Heart left ventricle (tissue), 16 donors: ENCODE measurements around the gene CARHSP1. TPM values are rescaled to one million over a fixed set of nuclear protein-coding genes. Genes with fewer than 3 reads are reported as not detected.

Experiments used
- ATAC-seq, 4 donors: fragments of 200-7000 bp; cut with Tn5 transposase; one replicate each; pipeline ENCODE4 v1.9.1; 2020 to 2022; ENCODE audit warnings: moderate library complexity in 4 of 4, mild to moderate bottlenecking in 3 of 4, moderate number of reproducible peaks in 1 of 4
- DNase-seq, 5 donors: peaks; one replicate each; pipeline ENCODE4 v3.0.0-alpha.2; 2020
- H3K27ac ChIP-seq, 12 donors: fragments of 200-600 bp; sonication (generic) in 4 of 12; one replicate each; pipeline versions ENCODE4 v1.5.0 to v1.8.0; 2016 to 2022; ENCODE audit warnings: mild to moderate bottlenecking in 2 of 12
- H3K27me3 ChIP-seq, 9 donors: fragments of 200-600 bp; sonication (generic) in 2 of 9; one replicate each; pipeline versions ENCODE4 v1.5.1 to v1.8.0; 2016 to 2022; ENCODE audit warnings: mild to moderate bottlenecking in 3 of 9
- H3K36me3 ChIP-seq, 9 donors: fragments of 200-600 bp; sonication (generic) in 2 of 9; one replicate each; pipeline versions ENCODE4 v1.5.0 to v1.8.0; 2018 to 2022; ENCODE audit warnings: mild to moderate bottlenecking in 2 of 9
- H3K4me1 ChIP-seq, 12 donors: fragments of 200-600 bp; sonication (generic) in 4 of 12; one replicate each; pipeline versions ENCODE4 v1.5.0 to v1.8.0; 2016 to 2022; ENCODE audit warnings: mild to moderate bottlenecking in 3 of 12
- H3K4me3 ChIP-seq, 12 donors: fragments of 200-600 bp; sonication (generic) in 4 of 12; one replicate each; pipeline versions ENCODE4 v1.5.0 to v1.8.0; 2017 to 2022; ENCODE audit warnings: mild to moderate bottlenecking in 9 of 12, moderate library complexity in 4 of 12
- H3K9me3 ChIP-seq, 12 donors: fragments of 200-600 bp; sonication (generic) in 4 of 12; one replicate each; pipeline versions ENCODE4 v1.5.0 to v1.8.0; 2016 to 2022; ENCODE audit warnings: mild to moderate bottlenecking in 1 of 12
- CTCF ChIP-seq, 12 donors: fragments of 200-600 bp; sonication (generic) in 4 of 12; IDR thresholded peaks; one replicate each; pipeline versions ENCODE4 v1.5.0 to v1.8.0; 2018 to 2022; ENCODE audit warnings: antibody characterized with exemption in 12 of 12, mild to moderate bottlenecking in 5 of 12
- POLR2A ChIP-seq, 2 donors: fragments of 450-650 bp; IDR thresholded peaks; one replicate each; pipeline ENCODE4 v1.6.1; 2017; ENCODE audit warnings: antibody characterized with exemption in 2 of 2, mild to moderate bottlenecking in 2 of 2, moderate library complexity in 2 of 2
- WGBS, 4 donors: extraction: QIAGEN DNeasy Blood & Tissue Kit in 2 of 4; methylation state at CpG; one replicate each; pipeline versions ENCODE4 v1.1.5 to v1.1.7; 2013 to 2018; 5-methylcytosine and 5-hydroxymethylcytosine counted together
- intact Hi-C, 10 donors: fragments of 100-400 bp; cut with DNase I; formaldehyde crosslinking; loops; one replicate each; pipeline versions ENCODE4 v1.11.1 to v1.14.2; 2022
- polyA plus RNA-seq, 2 donors: library from polyadenylated mRNA; stranded (reverse); fragments of 200-250 nt; gene quantifications; one replicate each; pipeline ENCODE4 v1.2.3, GENCODE V29; 2013
- total RNA-seq, 9 donors: library from RNA; depleted of rRNA in 2 of 9; stranded (reverse); fragments of >200 nt in 2 of 9; fragmentation: NEBNext Ultra II Directional in 3 of 9; extraction: Animal tissue kit (Norgen Biotek cat#: 25700) in 3 of 9; gene quantifications; one replicate each; pipeline versions ENCODE4 v1.1.0 to v1.2.4, GENCODE V29; 2016 to 2023
- donor health status: ischemic (EF 13 %, LVEDD 7.1; RV severe dilation, severe dysfunction).
- donor health status: healthy with polysubstance abuse.
- donor health status: DM: no; HTN: yes; CAD: no.
- donor health status: DM: no; HTN: no; CAD: no.
- donor health status: ischemic (EF 25% LVEDD 6.9; RV normal size, moderate dysfunction).
- donor health status: ischemic (EF 25% LVEDD 5.7; RV mildly dilated, moderate dysfunction).
- donor health status: healthy.
- donor health status: DM: yes; HTN: yes; CAD: no.
- donor health status: ischemic (EF 35%, LVEDD 5.7; RV mildly dilated, moderate dysfunction).
- donor health status: nonischemic (EF 11% LVEDD 7.7; RV severe dilation, severe dysfunction).
- donor health status: DM: yes; HTN: yes; CAD: no.
- donor health status: PGD.
- donor health status: ischemic (EF 29% LVEDD 5.4; RV normal size, mild dysfunction).
- donor health status: nonischemic (EF 23%, LVEDD 6.1; RV moderate dilation, normal function).

Gene CARHSP1
- total and polyA plus RNA-seq, 11 donors: 20.0 to 62.4 (median 33.4) TPM

- DNase-seq (peak; percentile 64 to 91 (median 89)), ATAC-seq (peak; percentile 67 to 82 (median 75))
- Histone ChIP-seq H3K27ac (peak overlapping the region in 2 of 12 donors; percentile 5 to 18), H3K36me3 (peaks cover 0 to 39% (median 32%) of the 10 kb centered on the region in 9 donors), H3K4me3 (no peak overlapping the region), H3K4me1 (peaks cover 0 to 25% (median 17%) of the 10 kb centered on the region in 12 donors), H3K27me3 (peaks cover 0 to 5% (median 0%) of the 10 kb centered on the region in 9 donors), H3K9me3 (no peaks in the 10 kb centered on the region)
- intact Hi-C loops: loop anchor here in 2 of 10 donors (10.0 kb wide), 2 partner anchors 247 to 323 kb away; no protein-coding TSS in a partner anchor
- TF ChIP-seq POLR2A (IDR thresholded peaks at IDR 0.05) (no peak), CTCF (IDR thresholded peaks at IDR 0.05) (no peak)
- WGBS, 4 donors: 52 to 61% (median 58%) methylated on average over 16 of the region's 16 CpGs
These were observed 19.2 kb upstream of the CARHSP1 start for GRCh38 chr16:8887952-8888560.

- Histone ChIP-seq H3K9me3 (no peaks in the 10 kb centered on the region), H3K4me1 (peaks cover 0 to 25% (median 17%) of the 10 kb centered on the region in 12 donors), H3K27ac (peak overlapping the region in 1 of 12 donors; percentile 5), H3K36me3 (peaks cover 0 to 32% (median 26%) of the 10 kb centered on the region in 9 donors), H3K4me3 (no peak overlapping the region), H3K27me3 (peaks cover 0 to 5% (median 0%) of the 10 kb centered on the region in 9 donors)
- no peak for DNase-seq
- TF ChIP-seq POLR2A (IDR thresholded peaks at IDR 0.05) (no peak), CTCF (IDR thresholded peaks at IDR 0.05) (no peak)
- intact Hi-C loops: loop anchor here in 2 of 10 donors (10.0 kb wide), 2 partner anchors 247 to 323 kb away; no protein-coding TSS in a partner anchor
- 85 to 91% (median 87%) methylated on average over 6 of the region's 6 CpGs for WGBS, 4 donors
- no peak for ATAC-seq
These were observed 18.6 kb upstream of the CARHSP1 start for GRCh38 chr16:8887431-8887765.

GRCh38 chr16:8886593-8887430, 18.0 kb upstream of the CARHSP1 start:
- intact Hi-C loops: loop anchor here in 2 of 10 donors (10.0 kb wide), 2 partner anchors 248 to 322 kb away; no protein-coding TSS in a partner anchor
- TF ChIP-seq CTCF (IDR thresholded peaks at IDR 0.05): no peak
- no peak for TF ChIP-seq POLR2A (IDR thresholded peaks at IDR 0.05)
- no peak for DNase-seq
- Histone ChIP-seq H3K27me3 (peaks cover 0 to 5% (median 0%) of the 10 kb centered on the region in 9 donors), H3K4me1 (peaks cover 0 to 25% (median 17%) of the 10 kb centered on the region in 12 donors), H3K27ac (no peak overlapping the region), H3K36me3 (peaks cover 0 to 27% (median 22%) of the 10 kb centered on the region in 9 donors), H3K4me3 (no peak overlapping the region), H3K9me3 (no peaks in the 10 kb centered on the region)
- no peak for ATAC-seq
- 67 to 73% (median 73%) methylated on average over 18 to 19 of the region's 19 CpGs for WGBS, 4 donors
